Measurements from ENCODE around the gene SLC25A23.
"Not testable (repeated sequence)": the region's sequence is repeated elsewhere in the genome, so short reads cannot be mapped to it uniquely, and the experiment has no call there.

The SLC25A23 gene

DNA sequence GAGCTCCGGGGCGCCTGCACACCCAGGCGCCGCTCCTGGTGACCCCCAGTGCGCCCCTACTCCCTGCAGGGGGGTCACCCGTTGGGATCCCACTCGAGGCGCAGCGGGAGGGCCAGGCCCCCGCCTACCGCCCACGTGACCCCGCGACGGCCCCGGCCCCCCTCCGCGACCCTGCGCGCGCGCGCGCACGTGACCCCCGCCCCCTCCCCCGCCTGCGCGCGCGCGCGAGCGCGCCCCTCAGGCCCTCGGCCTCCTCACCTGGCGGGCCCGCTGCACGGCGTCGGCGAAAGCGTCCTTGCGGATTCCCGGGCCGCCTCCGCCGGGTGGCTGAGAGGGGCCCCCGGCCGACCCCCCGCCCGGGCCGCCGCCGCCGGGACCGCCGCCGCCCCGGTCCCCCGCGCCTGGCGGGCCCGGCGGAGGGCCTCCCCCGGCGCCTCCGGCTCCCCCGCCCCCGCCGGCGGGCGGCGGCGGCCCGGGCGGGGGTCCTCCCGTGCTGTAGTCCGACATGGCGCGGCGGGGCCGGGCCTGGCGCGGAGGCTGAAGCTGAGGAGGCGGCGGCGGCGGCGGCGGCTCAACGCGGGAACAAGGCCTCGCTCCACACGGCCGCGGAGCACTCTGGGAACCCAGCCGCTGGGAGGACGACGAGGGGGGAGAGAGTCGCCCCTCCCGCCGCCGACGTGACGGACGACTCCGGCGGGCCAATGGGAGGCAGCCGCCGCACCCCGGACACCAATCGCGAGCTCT lies 35.2 kb downstream of the SLC25A23 start, which contains the start of gene KHSRP:
KHSRP (minus strand) TSS at position 617 of the 744 bp plus-strand sequence; CDS start at position 507, 110 bp downstream.
- no peak for DNase-seq

DNA sequence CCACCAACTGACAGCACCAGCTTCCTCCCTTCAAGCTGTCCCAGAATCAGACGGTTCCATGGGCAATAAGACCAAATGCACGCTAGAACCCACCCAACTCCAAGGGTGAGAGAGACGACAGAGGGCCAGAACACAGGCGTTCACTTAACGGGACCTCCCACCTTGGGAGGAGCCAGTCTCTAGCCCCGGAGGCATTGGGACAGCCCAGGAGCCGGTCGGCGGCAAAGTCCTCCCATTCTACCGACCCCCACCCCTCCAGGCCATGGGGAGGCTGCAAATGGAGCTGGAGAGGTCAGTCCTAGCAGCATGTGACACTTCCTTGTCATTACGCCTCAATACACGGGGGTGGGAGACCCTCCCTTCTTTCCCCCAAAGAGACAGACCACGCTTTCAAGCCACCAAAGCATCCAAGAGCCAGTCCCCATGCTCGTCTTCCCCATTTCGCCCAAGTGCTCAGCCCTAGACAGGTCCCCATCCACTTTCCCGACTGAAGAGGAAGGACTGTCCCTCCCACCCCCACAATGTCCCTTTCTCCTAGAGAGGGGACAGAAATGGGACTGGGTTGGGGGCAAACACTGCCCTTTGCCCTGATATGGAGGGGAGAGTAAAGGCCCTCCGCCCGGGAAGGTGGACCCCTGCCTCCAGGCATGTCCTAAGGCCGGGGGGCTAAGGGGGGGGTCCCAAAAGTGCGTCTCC lies 35.9 kb downstream of the SLC25A23 start:
- no peak for DNase-seq

DNA sequence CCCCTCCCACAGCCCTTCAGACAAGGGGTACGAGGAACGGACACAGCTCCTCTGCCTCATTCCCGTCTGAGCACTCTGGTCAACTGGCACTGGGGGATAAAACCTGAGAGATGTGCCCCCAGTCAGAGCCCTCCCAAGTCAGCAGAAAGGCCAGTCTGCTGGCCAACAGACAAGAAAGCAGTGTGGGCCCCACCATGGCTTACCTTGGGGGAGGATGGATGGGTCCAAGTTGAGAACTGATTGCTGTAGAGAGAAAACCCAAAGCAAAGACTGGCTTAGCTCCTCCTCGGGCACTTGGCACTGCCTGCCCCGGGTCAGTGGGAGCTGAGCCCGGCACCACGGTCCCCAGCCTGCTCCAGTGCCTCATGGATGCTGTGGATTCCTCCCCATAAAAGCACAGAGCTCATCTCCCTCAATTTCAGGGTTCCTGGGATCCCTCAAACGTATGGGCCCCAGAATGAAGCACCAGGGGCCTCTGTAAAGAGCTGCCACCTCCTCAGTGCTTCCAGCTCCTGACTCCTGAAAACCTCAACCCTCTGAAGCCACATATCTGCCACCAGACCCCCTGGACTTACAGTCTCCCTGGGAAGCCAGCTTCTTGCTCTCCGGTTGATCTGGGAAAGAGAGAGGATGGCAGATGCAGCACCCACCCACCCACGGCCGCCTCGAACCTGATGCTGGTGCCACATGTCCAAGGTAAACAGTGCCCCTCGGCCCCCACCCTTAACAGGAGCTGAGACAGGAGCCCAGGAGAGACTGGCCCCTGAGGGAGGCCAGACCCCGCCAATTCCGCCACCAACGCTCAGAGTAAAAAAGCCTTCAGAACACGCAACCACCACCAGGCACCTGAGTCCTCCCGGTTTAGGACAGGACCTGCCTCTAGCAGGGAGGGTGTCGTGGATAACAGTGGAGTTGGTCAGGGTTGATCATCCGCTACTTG lies 38.2 kb downstream of the SLC25A23 start:
- no peak for DNase-seq

DNA sequence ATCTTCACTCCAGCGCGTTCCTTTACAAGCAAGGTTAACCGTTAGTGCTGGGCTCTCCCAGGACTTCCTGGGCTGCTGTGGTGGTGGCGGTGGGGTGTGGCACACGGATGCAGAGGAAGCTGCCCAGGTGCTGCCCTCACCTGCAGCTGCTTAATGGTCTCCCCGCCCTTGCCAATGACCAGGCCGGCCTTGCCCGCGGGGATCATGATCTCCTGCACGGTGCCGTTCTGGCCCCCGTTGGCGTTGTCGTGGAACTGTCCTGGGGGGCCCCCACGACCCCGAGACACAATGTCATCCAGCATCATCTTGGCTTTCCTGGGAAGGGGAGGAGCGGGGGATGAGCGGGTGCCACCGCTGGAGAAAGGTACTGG lies 41.0 kb downstream of the SLC25A23 start:
- no peak for DNase-seq

DNA sequence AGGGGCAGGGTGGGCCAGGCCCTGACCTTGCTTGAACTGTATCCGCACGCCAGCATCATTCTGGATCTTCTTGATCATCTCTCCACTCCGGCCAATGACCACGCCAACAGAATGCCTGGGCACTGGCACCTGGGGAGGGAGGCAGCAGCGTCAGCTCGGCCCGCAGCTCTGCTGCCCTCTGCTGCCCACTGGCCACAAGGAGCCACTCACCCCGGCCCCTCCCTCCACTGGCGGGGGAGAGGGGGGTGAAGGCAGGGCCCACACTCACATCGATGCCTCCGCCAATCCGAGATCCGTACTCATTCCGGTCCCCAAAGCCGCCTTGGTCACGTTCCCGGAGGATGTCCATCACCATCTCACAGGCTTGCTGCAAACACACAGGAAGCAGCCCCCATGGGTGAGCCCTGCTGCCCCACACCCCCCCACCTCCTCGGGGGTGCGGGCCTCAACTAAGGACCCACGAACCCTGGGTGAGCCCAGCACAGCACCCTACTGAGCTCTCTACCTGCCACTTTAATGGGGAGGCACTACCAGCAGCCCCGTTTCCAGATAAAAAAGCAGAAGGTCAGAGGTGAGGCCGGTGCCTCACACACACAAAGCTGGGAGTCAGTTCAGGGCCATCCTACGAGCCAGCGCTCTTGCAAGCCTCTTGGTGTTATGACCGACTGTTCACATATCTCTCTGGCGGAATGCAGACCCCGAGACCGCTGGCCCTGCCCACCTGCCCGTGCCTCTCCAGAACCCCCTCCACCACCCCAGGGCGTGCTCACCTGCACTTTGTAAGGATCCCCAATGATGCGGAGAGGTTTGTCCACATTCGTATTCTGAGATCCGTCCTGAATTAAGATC lies 41.7 kb downstream of the SLC25A23 start:
- DNase-seq: no peak

DNA sequence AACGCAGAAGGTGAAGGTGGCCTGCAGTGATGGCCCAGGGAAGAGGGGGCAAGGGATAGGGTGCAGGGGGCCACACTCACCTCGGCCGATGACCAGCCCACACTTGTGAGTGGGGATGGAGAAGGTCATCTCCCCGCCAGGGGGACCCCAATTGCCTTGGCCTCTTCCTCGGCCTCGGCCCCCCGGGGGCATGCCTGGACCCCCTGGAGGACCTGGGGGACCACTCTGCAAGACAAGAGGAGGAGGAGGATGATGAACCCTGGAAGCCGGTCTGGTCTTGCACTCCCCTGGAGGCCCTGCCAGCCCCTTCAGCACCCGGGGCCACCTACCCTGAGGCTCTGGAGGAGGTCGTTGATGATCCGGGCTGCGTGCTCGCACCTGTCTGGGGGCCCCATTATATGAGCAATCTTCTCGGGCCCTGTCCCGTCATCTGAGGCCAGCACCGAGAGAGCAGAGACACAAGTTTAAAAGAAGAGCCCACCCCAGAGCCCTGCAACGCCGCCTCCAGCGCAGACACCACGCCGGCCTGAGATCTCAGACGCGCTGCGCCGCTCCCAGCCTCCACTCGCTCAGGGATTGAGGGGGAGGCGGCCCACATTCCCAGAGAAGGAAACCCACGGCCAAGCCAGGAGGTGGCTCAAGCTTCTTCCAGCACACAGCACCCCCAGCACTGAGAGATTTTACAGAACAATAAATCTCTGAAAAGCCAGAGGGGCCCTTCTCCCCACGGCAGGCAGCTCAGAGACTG lies 42.8 kb downstream of the SLC25A23 start:
- DNase-seq: no peak

DNA sequence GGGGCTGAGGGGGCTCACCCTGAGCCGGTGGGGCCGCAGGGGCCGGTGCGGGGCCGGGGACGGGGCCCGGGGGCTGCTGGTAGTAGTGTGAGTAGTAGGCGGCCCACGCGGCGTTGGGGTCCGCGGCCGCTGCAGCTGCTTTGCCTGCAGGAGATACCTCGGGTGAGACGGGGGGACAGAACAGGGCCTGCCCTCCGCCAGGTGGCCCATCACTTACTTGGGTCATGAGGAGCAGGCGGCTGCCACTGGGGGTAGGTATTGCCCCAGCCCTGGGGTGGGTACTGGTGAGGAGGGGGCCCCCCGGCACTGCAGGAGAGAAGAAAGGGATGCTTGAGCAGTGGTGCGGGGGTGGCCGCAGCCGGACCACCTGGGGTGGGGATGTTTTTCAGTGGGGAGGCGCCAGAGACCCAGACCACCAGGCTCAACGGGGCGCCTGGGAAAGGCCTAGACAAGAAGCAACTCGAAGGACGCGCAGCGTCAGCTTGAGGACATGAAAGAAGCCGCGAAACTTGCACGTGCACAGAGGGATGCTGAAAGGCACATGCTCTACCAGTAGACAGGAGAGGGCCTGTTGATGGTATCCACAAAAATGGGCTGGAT lies 43.9 kb downstream of the SLC25A23 start:
- DNase-seq: no peak

DNA sequence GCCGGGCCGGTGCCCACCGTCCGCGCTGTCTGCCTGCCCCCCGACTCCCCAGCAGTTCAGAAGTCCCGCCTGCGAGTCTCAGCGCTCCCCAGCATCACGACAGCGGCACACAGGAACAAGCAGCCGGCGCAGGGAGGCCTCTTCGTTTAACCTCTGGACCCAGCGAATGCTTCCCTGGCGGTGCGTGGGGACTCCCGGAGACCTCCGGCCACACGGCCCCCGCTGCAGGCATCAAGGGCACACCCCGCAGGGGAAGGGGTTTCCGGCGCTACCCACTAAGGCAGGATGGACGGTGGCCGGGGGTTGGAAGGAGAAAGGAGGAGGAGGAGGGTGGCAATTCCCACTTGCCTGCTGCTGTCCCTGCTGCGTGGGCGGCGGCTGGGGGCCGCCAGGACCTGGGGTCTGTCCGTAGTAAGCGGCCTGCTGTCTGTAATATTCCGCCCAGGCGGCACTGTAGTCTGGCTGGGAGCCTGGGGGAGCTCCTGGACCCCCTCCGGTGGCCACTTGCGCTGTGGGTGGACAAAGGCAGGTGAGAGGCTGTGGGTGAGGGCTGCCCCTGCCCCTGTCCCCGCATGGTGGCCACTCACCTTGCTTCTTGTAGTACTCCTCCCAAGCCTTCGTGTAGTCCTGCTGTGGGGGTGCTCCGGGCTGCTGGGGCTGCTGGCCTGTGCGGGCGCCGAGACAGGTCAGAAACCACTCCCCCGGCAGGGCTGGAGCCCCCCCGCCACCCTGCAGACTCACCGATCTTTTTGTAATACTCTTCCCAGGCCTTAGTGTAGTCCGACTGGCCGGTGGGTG lies 44.6 kb downstream of the SLC25A23 start:
- DNase-seq: no peak

DNA sequence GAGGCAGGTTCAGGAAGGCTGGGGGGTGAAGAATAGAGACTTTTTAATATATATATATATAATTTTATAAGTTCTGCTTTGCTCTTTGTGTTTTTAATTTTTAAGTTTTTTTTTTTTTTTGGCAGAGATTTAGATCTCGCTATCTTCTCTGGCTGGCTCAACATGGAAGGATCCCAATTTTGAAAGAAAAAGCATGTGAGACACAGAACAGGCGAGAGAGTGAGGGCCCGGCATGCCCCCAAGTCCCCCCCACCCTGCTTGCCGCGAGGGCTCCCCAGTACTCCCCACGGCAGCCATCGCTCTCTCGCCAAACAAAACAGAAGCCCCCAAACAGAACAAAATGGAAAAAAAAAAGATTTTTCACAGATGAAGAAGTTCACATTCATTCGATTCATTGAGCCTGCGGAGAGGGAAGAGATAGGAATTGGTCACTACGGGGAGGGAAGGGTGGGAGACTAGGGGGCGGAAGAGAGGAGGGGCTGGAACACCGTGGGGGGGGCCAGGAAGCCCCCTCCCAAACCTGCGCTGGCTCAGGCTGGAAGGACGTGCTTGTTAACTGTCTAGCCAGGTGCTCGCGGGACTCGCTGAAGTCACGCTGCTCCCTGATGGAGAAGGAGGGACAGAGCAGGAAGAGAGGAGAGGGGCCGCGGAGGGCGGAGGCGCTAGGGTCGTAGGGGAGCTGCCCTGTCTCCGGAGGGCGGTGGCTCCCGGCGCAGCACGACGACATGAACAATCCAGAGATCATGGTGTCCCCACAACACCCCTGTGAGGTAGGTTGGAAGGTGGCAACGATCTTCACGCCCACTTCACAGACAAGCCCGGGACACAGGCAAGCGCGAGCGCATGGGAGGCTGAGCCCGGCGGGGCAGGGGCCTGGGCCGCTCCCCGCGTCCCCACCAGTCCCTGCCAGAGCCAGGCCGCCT lies 45.6 kb downstream of the SLC25A23 start:
- no peak for DNase-seq

DNA sequence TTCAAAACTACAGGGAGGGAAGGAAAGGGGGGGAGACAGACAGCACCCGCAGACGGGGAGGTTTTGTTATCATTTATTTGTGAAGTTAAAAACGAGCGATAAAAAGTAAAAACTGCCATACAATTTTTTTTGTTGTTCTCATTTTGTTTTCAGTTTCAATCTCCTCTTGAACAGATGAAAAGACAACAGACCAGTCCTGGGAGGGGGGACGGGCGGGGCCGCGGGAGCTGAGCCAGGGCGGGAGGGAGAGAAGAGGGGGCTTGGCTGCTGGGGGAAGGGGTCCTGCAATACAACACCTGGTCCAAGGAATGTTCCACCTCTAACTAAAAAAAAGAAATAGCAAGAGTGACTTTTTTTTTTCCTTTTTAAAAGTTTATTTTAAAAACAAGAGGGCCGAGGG lies 46.3 kb downstream of the SLC25A23 start:
- no peak for DNase-seq

DNA sequence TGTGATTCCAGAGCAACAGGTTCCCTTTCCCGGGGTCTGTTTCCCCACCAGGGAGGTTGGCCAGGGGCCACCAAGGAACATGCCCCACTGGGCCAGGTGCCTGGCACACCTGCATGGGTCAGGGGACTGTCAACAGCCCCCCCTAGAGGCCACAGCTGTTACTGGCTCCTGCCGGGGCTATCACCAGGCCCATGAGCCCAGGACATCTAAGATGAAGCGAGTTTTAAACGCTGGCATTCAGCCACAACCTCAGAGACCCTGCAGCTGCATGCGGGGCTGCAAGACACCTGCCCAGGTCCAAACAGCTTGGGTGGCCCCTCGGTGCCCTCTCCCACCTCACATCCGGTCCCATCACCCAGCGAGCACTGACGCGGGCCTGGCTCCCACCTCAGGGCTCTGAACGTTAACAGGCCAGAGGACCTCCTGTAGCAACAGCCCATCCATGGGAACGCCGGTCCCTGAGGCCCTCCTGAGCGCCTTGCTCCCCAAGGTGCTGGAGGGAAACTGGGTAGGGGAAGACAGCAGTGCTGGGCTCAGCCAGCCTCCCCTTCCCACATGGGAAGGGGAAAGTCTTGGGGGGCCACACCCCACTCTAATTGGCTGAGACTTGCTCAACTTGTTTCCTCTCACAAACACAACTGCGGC lies 47.0 kb downstream of the SLC25A23 start:
- DNase-seq: peak; percentile 31

DNA sequence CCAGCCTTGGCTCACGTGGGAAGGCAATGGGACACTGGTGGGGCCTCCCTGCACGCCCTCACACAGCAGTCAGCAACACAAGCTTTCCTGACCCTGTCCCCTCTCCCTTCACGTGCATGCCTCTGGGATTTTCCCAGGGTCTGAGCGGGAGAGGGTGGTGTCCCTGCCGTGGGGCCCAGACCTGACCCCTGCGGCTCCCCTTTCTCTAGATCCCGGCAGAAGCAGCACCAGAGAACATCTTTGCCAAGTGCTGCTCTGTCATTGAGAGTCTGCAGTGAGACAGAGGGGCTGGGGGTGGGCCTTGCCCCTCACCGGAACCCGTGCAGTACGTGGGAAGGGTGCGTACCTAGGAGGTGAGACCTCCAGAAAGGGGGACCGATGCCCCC lies 47.5 kb downstream of the SLC25A23 start:
- DNase-seq: no peak

DNA sequence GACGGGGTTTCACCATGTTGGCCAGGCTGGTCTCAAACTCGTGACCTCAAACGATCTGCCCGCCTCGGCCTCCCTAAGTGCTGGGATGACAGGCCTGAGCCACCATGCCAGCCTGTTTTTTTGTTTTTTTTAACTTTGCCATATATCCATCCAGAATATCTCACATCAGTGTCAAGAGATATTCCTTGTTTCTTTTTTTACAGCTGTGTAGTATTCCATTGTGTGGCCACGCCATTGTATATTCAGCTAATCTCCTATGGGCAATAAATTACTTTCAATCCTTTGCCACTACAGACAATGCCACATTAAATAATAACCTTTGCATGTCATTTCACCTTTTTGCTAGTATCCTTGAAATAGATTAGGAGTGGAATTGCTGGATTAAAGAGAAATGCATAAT lies 50.2 kb downstream of the SLC25A23 start:
- no peak for DNase-seq

DNA sequence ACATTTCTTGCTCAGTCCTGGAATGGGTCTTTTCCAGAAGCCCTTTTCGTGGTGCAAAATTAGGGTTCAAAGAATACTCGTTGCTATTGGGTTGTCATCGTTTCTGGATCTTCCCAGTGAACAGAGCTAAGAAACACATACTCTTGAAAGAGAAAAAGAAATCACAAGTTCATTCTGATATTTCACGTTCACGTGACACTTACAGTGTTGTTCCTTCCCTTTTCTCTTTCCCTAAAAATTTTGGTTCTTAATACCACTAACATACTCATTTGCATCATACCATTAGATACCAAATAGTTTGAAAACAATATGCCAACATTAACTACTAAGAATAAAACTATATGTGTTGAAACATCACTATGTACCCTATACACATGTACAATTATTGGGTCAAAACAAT lies 53.2 kb downstream of the SLC25A23 start:
- no peak for DNase-seq

DNA sequence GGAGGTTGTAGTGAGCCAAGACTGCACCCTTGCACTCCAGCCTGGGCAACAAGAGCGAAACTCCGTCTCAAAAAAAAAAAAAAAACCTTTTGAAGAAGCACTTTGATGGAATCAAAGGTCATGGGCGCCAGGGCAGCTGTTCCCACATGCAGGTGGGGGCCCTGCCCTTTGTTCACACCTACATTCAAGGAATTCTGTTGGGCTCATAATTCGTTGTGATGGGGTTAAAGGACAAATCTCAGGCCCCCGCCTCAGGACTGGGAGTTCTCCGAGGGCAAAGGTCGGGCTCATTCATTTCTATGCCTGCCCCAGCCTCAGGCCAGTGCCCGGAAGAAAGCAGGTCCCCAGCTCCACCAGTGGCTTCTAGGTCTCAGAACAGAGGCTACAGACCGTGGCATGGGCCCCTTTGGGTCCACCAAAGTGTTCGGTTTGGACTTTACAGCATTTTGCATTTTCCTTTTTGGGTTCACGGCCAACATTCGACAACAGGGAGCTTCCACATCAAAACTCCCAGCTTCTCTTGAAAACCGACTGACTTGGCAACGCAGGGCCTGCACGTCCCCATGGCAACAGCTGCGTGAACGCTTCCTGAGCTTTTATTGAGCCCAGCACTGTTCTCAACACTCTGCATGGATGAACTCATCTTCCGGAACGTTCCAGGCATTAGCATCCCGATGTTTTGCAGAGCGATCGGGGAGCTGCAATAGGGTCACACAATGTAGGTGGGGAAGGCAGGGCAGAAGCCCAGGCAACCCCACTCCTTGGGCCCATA lies 56.6 kb downstream of the SLC25A23 start:
- no peak for DNase-seq

DNA sequence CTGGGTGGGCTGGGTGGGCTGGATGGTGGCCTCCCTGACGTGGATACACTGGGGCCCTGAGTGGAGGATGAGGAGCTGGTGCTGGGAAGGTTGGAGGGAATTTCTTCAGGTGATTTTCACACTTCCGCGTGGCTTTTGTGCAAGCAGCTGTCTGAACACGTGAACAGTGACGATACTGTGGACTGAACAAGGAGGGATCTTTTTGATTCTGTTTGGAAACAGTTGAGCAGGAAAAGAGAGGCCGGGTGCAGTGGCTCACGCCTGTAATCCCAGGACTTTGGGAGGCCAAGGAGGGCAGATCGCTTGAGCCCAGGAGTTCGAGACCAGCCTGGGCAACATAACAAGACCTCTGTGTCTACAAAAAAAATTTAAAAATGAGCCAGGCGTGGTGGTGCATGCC lies 57.5 kb downstream of the SLC25A23 start:
- no peak for DNase-seq

DNA sequence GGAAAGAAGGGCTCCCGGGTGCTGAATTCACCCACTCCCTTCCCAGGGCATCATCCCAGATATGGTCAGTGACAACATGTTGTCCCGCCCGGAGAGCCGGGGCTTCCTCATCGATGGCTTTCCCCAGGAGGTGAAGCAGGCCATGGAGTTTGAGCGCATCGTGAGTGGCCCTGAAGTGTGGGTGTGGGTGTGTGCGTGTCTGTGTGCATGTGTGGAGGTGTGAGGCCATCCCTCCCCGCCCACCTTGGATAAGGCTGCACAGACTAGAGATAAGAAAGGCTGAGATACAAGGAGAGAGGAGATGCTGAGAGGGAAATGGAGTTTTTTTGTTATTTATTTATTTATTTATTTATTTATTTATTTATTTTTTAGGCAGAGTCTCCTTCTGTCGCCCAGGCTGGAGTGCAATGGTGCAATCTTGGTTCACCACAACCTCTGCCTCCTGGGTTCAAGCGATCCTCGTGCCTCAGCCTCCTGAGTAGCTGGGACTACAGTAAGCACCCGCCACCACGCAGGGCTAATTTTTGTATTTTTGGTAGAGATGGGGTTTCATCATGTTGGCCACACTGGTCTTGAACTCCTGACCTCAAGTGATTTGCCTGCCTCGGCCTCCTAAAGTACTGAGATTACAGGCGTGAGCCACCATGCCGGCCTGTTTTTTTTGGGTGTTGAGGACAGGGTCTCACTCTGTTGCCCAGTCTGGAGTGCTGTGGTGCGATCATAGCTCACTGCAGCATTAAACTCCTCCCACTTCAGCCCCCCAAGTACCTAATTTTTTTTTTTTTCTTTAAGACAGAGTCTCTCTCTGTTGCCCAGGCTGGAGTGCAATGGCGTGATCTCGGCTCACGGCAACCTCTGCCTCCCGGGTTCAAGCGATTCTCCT lies 59.3 kb downstream of the SLC25A23 start:
- DNase-seq: not testable (repeated sequence)

Data from NCI-H510A treated with DMSO at 0.1 percent for 48 hours (cell line).